Smooth muscle cell of the brain vasculature (primary cell): Measurements from ENCODE around the gene TAS2R5.
"Not testable (repeated sequence)": the region's sequence is repeated elsewhere in the genome, so short reads cannot be mapped to it uniquely, and the experiment has no call there.

Experiments
- DNase-seq: peaks from one replicate; pipeline ENCODE4 v3.0.0-alpha.2; 2012; ENCODE audit warnings: low read depth, low spot score

TAS2R5 gene, protein sequence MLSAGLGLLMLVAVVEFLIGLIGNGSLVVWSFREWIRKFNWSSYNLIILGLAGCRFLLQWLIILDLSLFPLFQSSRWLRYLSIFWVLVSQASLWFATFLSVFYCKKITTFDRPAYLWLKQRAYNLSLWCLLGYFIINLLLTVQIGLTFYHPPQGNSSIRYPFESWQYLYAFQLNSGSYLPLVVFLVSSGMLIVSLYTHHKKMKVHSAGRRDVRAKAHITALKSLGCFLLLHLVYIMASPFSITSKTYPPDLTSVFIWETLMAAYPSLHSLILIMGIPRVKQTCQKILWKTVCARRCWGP

DNA sequence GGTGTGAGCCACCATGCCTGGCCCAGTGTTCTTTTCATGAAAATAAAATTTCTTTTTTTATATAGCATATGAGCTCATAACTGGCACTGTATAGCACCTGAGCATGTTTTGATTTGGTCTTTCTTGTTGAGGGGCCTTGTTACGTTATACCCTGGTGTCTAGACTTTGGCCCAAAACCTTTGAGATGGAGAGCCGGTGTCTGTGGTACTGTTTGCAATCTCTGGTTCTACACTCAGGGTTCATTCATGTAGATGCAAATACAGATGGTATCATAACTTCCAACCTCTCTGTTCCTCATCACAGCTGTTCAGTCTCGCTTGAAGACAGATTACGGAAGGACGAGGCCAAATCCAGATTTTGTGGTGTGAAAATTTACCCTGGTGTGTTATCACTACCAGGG, at the start of gene TAS2R5:
TAS2R5 (plus strand) TSS at position 301 of the 400 bp plus-strand sequence. CDS start 145 bp downstream, outside the sequence.
- DNase-seq: no peak

DNA sequence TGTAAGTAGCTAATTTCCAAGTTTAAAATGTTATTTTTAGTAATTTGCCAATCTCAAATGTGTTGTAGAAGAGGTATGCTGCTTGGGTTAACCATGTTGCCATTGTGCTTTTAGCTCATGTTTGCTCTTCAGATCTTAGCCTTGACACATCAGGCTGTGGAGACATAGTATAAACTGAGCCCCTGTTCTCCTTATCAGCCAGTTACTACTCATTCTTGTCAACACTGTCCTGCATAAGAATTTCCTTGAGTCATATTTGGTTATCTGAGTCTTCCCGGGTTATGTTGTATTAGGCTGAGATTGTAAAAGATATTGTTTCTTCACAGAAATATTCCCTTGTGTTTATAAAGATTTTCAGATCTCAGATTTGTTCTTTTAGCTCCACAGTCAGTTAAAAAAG, 47.8 kb upstream of the TAS2R5 start:
- no peak for DNase-seq

DNA sequence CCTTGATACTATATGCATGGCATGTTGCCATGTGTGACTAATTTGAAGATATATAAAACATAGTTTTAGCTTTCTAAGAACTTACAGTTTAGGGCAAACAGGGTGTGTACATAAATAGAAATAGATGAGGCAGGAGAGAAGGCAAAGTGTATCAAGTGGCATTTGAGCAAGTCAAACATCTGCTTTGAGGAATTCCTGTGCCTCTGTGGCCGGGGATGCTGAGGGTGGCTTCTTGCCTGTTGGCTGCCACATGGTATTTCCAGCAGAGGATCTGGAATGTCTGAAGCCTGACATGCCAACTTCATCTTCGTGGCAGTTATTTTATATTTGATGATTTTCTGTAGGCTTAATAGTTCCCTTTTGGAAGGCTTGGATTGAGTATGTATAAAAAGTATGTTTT, 45.9 kb upstream of the TAS2R5 start:
- no peak for DNase-seq

DNA sequence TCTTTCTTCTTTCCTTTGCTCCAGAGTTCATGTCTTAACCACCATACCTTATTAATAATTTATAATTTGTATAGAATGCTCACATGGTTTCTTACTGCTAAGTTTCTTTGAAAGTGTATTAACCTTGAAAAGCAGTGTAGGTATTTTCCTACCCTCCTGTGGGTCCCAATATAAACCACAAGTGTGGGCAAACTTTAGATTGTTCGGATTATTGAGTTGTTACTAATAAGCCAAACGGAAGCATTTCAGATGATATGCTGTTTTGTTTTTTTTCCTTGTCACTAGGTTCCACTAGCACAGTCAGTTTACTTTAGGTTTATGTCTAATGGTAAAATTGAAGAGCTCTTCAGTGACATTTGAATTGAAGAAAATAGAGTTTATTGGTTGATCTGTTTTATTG, 41.6 kb upstream of the TAS2R5 start:
- no peak for DNase-seq

DNA sequence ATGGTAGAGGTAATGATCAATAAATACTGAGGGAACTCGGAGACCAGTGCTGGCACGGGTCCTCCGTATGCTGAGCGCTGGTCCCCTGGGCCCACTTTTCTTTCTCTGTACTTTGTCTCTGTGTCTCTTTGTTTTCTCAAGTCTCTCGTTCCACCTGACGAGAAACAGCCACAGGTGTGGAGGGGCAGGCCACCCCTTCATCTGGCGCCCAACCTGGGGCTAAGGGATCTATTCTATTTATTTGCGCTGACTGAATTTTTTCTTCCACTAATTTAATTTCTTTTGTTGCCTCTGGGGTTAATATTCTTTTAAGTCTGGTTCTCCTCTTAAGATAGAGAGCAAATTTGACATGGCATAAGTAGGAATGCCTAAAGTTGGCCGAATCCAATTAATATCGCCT, 38.1 kb upstream of the TAS2R5 start:
- DNase-seq: not testable (repeated sequence)

DNA sequence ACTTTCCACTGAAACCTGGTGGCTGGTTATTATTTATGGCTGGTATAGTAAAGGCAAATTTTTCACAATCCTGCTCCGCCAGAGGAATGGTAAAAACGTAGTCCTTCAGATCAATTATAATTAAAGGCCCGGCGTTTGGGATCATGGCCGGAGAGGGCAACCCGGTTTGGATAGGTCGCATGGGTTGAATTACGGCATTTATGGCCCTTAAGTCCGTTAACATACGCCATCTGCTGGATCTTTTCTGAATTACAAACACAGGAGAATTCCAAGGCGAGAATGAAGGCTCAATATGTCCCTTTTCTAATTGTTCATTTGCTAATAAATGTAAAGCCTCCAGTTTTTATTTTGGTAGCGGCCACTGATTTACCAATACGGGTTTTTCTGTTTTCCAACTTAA, 37.4 kb upstream of the TAS2R5 start:
- no peak for DNase-seq

DNA sequence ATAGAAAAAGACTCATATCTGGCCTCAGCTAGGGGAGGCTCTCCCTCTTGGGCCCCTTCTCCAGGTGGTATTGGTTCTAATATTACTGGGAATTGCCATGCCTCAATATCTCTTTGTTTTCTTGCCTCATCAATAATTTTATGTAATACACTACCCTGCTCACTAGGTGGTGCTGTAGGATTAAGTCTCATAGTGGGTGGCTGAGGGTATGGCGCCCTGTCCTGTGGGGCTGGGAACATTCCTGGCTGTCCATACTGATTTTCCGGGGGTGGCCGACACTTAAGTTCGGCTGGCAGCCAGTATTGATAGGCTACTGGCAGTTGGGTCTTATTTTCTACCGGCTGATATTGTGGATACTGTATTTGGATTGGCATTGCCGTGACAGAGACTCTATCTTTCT, 35.1 kb upstream of the TAS2R5 start:
- DNase-seq: no peak

DNA sequence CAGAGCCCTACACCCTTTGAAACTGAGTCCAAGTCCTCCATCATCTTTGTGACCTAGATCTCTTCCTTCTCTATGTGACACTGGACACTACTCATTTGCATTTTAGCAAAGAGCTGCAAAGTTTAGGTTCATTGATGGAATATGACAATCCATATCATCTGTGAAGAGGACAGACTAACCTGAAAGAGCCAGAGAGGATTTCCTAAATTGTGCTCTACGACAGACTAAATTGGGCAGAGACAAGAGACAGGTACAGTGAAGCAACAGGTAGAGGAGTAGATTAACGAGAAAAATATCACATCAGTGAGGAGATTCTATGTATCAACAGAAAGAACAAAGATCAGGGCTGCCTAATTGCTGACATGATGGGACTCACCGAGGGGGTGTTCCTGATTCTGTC, 26.2 kb upstream of the TAS2R5 start, which contains the start of gene TAS2R3:
TAS2R3 (plus strand) TSS at position 301 of the 400 bp plus-strand sequence; CDS start at position 363, 62 bp downstream.
- DNase-seq: no peak

DNA sequence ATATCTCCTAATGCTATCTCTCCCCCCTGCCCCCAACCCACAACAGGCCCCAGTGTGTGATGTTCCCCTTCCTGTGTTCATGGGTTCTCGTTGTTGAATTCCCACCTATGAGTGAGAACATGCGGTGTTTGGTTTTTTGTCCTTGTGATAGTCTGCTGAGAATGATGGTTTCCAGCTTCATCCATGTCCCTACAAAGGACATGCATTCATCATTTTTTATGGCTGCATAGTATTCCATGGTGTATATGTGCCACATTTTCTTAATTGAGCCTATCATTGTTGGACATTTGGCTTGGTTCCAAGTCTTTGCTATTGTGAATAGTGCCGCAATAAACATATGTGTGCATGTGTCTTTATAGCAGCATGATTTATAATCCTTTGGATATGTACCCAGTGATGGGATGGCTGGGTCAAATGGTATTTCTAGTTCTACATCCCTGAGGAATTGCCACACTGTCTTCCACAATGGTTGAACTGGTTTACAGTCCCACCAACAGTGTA, 19.9 kb upstream of the TAS2R5 start:
- DNase-seq: not testable (repeated sequence)

DNA sequence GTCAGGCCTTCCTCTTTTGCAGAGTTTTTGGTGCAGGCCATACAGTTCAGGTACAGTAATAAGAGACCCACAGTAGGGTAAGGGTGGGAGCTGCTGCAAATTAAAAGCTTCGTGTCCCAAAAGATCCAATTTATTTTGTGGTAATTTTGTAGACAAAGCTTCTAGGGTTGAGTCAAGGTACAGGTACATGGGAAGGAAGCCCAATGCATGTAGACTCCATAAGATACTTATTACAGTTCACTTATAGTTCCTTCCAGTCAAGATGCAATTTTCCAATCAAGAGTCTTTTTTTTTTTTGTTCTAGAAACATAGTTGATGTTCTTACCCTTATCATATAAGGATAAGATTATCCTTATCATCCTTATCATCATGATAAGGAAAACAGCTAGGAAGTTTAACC, 13.6 kb upstream of the TAS2R5 start, which contains the start of gene TAS2R4:
TAS2R4 (plus strand) TSS at position 301 of the 400 bp plus-strand sequence. CDS start 1,815 bp downstream, outside the sequence.
- no peak for DNase-seq

DNA sequence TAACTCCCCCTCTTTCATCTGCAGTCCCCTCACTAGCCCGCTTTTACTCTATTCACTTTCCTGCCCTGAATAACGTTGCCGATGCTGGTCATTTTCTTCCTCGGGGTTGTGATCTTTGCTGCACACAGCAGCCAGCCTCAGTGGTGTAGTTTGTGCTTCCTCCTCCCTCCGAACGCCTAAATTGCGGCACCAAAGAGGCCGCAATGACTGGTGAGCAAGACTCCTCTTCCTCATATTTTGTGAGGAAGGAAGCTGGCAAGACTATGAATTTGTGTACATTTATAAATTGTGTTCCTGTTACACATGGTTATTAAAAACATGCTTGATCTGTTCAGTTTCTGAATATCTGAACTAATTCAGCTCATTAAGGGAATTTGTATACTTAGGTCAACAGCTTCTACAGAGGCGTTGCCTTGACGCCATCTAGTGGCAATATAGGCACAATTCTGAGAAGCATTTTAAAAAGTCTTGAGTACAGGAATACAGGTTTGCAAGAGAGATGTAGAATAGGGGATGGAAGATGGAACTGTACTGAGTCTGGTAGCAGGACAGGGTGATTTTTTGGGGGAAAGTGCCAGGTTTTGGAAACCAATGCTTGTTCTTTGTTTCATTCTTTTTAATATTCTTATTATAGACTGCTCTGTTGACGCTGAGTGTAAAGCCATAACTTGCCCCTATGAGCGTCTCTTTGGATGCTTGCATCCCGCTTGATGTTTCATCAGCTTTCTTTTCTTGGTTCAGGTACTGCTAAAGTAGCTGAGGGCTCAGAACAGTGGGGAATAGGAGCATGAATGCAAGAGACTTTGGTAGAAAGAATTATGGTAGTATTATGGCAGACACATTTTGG, 4.1 kb upstream of the TAS2R5 start:
- DNase-seq: peak; percentile 12

DNA sequence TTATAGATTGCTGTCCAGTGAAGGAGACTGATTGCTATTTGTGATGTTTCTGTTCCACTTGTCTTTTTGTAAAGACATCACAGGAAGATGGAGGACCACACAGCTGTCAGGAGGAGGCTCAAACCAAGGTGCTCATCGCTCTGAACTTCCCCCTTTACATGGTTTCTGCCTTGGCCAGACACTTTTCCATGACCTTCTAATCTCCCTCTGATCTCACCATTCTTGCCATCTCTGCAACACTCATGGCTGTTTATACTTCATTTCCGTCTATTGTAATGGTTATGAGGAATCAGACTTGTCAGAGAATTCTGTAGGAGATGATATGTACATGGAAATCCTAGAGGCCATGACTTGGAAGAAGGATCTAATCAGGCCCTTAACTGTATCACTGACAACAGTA, 1.7 kb upstream of the TAS2R5 start:
- no peak for DNase-seq

DNA sequence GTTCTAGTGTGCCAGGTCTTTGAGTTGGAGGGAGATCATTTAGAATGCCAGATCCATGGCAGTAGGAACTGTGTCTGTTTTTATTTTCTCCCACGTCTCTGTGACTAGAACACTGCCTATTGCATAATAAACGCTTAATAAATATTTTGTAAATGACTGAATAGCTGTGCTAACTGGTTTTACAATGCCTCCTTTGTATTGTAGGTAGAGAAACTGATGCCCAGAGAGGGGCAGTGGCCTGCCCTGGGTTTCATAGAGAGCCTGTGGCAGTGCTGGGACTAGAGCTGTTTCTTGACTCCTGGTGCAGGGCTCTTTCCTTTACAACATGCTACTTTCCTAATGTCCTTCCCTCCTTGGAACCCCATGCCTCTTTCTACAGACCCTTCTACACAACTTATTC, 2.5 kb downstream of the TAS2R5 start:
- no peak for DNase-seq

DNA sequence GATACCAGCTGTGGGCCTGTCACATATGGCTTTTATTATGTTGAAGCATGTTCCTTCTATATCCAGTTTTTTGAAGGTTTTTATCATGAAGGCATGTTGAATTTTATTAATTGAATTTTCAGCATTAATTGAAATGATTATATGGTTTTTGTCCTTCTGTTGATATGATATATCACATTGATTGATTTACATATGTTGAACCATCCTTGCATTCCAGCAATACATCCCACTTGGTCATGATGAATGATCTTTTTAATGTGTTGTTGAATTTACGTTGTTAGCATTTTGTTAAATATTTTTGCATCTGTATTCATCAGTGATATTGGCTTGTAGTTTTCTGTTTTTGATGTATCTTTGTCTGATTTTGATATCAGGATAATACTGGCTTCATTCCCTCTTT, 30.1 kb downstream of the TAS2R5 start:
- DNase-seq: no peak

DNA sequence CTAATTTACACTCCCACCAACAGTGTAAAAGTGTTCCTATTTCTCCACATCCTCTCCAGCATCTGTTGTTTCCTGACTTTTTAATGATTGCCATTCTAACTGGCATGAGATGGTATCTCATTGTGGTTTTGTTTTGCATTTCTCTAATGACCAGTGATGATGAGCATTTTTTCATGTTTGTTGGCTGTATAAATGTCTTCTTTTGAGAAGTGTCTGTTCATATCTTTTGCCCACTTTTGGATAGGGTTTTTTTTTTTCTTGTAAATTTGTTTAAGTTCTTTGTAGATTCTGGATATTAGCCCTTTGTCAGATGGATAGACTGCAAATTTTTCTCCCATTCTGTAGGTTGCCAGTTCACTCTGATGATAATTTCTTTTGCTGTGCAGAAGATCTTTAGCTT, 32.4 kb downstream of the TAS2R5 start:
- DNase-seq: not testable (repeated sequence)

DNA sequence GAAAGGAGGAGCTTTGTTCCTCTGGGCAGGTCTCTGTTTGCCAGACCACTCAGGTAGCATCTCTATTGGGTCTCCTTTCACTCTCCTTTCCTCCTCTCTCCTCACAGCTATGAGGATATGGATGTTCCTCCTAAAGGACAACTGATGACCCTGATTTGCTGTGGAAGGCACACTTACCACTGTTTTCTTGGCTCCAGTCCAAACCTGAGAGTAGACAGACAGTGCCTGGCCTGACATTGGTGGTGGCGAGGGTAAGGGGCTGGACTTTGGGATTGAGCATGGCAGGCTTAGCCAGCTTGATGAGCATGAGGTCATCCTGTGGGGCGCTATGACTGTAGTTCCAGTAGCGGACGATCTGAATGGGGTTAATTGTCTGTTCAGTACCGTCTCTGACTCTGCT, 47.7 kb downstream of the TAS2R5 start:
- DNase-seq: no peak

DNA sequence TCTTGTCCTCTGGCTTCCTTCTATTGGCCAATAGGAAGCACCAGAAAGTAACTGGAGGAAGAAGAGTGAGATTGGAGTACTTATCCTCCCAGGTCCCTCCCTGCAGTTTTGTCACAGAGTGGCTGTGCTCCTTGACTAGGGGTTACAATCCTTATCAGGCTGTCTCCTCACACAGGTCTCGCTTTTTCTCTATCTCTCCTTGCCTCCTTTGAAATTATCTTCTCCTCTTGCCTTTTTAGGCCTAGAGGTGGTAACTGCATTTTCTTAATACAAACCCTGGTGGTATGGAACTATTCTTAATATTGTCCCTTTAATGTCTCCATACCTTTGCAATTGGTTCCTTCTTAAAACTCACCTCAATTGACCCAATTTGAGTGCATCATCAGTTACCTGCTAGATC, 48.6 kb downstream of the TAS2R5 start:
- DNase-seq: no peak

DNA sequence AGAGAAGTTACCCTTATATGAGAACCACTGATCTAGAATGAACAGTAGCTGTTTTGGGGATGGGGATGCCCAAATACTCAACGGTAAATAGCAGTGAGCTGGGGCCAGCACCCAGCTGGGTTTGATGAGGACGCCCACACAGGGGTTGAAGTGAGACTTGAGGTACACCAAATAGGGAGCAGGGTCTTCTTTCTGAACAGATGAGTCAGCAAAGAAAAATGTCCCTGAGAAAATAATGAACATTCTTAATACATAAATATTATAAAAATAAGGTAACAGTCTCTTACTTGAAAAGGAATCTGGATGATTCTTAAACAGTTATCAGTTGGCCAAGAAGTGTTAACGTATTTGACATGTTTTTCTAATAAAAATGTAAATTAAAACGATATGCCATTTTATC, 49.2 kb downstream of the TAS2R5 start:
- DNase-seq: no peak

DNA sequence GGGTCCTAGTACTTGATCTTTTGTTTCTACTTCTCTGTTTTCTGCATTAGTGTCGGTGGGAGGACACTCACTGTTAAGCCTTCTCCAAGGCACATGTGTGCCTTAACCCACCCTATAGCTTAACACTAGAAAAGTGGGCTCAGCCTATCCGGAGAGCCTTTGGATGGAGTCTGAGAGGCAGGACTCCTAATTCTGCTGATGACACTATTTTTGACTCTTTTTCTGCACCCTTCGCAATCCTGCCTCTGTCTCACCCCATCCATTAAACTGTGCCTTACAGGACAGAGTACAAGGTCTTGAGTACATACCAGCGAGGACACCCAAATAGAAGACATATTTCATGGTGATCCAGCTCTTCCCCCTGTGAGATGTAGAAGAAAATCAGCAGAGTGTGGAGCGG, 50.7 kb downstream of the TAS2R5 start:
- no peak for DNase-seq
